HG03135 (cell line): ENCODE results near the gene SRCIN1.
"Not testable (repeated sequence)": the region's sequence is repeated elsewhere in the genome, so short reads cannot be mapped to it uniquely, and the experiment has no call there.

Experiments used
- ATAC-seq: cut with Tn5 transposase; IDR thresholded peaks from one replicate; pipeline ENCODE4 v1.9.1; 2021; ENCODE audit warnings: mild to moderate bottlenecking, moderate library complexity; ENCODE audit not compliant: unreplicated experiment

The SRCIN1 gene

GRCh38 chr17:38605841-38606645 lies at the start of gene SRCIN1:
Gene SRCIN1 (minus strand): TSS chr17:38605952. CDS start chr17:38605705, 247 bp downstream.
- no peak for ATAC-seq

GRCh38 chr17:38654411-38655398 lies 49.0 kb upstream of the SRCIN1 start:
- ATAC-seq = no peak

- no peak for ATAC-seq
These were observed 47.9 kb upstream of the SRCIN1 start for GRCh38 chr17:38653679-38654078.

DNA sequence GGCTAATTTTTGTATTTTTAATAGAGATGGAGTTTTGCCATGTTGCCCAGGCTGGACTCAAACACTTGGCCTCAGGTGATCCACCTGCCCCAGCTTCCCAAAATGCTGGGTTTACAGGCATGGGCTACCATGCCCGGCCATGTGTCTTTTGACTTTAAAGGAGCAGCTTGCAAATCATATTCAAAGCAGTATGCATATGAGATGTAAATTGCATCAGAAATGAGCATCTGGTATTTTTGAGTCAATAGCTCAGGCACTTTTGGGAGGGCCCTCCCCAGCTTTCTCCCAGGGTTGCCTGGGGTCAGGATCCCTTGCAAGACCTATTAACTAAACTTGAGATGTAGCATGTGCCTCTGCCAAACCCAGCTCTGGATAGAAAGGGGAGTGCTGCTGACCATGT lies 47.5 kb upstream of the SRCIN1 start:
- no peak for ATAC-seq

- not testable (repeated sequence) for ATAC-seq
These were observed 45.0 kb upstream of the SRCIN1 start for GRCh38 chr17:38650653-38651173.

DNA sequence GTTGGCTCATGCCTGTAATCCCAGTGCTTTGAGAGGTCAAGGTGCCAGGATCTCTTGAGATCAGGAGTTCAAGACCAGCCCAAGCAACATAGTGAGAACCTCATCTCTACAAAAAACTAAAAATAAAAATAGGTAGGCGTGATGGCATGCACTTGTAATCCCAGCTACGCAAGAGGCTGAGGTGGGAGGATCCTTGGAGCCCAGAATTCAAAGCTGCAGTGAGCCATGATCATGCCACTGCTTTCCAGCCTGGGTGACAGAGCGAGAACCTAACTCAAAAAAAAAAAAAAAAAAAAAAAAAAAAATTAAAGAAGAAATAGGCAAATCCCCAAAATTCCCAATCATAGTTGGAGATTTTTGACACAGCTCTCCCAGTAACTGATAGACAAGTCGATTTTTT lies 32.2 kb upstream of the SRCIN1 start:
- ATAC-seq = no peak

DNA sequence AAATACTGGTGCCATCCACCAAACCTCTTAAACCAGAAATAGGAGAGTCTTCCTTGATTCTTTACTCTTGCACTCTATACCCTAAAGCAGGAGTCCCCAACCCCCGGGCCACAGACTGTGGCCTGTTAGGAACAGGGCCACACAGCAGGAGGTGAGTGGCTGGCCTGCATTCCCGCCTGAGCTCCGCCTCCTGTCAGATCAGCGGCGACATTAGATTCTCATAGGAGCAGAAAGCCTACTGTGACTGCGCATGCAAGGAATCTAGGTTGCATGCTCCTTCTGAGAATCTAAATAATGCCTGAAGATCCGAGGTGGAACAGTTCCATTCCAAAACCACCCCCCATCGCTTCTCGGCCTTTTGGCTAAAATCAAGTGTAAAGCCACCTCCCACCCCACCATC lies 30.3 kb upstream of the SRCIN1 start:
- ATAC-seq = no peak

DNA sequence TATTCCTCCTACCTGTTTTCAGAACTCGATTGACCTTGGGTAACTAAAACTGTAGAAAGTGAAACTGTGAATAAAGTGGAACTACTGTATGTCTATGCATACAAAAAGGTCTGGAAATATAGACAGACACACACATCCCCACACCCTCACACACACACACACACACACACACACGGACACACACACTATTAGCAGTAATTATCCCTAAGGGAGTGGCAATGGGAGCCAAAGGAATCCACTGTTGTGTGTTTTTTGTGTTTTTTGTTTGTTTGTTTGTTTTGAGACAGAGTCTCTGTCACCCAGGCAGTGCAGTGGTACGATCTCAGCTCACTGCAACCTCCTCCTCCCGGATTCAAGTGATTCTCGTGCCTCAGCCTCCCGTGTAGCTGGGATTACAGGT lies 26.6 kb upstream of the SRCIN1 start:
- ATAC-seq = no peak

DNA sequence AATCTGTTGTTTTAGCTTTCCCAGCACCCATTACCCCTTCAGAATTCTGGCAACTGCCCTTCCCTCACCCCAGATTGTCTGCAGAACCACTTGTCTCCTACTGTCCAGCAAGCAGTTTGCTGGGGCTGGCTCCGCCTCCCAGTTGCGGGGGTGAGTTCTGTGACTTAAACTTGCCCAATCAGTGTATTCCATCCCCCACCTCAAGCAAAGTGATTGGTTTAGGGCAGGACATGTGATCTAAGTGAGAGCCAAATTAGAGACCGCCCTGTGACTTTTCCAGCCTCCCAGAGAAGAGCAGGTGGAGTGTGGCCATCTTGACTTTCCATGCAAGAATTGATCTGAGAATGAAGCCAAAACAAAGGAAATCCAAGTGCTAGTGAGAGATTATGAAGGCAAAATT lies 22.7 kb upstream of the SRCIN1 start:
- no peak for ATAC-seq

- ATAC-seq = no peak
These were observed 22.2 kb upstream of the SRCIN1 start for GRCh38 chr17:38627957-38628356.

DNA sequence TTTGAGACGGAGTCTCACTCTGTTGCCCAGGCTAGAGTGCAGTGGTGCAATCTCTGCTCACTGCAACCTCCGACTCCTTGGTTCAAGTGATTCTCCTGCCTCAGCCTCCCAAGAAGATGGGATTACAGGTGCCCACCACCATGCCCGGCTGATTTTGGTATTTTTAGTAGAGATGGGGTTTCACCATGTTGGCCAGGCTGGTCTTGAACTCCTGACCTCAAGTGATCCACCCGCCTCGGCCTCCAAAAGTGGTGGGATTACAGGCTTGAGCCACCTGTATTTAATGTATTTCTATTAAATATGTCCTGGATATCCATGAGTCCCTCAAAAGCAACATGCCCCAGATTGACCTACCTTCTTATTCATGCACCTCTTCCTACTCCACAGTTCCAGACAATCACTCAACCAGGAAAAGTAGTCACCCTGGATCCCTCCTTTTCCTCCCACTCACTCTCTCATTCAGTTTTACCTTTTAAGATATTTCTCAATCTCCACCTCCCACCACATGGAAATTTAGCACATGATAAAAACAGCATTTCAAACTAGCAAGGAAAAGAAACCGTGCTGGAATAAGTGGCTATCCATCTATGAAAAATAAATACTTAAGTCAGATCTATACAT lies 21.0 kb upstream of the SRCIN1 start:
- ATAC-seq = not testable (repeated sequence)

DNA sequence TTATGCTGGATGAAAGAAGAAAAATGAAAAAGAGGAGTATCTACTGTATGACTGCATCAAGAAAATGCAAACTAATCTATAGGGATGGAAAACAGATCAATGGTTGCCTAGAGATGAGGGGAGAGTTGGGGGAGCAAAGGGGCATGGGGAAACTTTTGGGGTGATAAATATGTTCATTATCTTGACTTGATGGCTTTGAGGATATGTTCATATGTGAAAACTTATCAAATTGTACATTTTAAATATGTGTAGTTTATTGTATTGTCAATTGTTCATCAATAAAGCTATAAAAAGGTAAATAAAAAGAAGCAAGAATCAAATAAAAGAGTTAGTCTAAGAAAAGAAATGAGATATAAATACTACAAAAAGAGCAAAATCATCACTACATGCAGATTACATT lies 19.7 kb upstream of the SRCIN1 start:
- no peak for ATAC-seq

DNA sequence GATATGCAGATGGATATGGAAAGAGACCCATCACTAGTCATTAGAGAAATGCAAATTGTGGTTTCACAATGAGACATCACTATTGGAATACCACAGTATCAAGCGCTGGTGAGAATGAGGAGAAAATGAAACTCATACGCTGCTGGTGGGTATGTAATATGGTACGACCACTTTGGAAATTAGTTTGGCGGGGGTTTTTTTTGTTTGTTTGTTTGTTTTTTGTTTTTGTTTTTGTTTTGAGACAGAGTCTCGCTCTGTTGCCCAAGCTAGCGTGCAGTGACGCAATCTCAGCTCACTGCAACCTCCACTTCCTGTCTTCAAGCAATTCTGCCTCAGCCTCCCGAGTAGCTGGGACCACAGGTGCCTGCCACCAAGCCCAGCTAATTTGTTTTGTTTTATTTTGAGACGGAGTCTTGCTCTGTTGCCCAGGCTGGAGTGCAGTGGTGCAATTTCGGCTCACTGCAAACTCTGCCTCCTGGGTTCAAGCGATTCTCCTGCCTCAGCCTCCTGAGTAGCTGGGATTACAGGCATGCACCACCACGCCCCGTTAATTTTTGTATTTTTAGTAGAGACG lies 19.1 kb upstream of the SRCIN1 start:
- not testable (repeated sequence) for ATAC-seq

DNA sequence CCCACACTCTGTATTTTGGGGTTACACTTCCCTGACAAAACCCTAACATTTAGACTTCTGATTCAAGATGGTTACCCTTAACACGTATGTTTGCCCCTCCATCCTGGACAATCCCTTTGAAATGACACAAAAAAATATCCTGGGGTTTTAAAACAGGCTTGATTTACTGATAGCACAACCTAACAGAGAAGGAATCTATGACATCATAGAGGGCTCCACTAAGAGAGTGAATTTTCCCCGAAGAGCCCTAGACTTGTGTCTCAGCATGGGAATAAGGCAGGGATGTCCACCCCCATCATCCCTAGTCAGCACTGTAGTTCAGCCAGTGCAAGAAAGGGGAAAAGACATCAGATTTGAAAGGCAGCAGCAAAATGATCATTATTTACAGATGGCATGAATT lies 15.8 kb upstream of the SRCIN1 start:
- ATAC-seq = no peak

- no peak for ATAC-seq
These were observed 15.0 kb upstream of the SRCIN1 start for GRCh38 chr17:38620551-38621277.

DNA sequence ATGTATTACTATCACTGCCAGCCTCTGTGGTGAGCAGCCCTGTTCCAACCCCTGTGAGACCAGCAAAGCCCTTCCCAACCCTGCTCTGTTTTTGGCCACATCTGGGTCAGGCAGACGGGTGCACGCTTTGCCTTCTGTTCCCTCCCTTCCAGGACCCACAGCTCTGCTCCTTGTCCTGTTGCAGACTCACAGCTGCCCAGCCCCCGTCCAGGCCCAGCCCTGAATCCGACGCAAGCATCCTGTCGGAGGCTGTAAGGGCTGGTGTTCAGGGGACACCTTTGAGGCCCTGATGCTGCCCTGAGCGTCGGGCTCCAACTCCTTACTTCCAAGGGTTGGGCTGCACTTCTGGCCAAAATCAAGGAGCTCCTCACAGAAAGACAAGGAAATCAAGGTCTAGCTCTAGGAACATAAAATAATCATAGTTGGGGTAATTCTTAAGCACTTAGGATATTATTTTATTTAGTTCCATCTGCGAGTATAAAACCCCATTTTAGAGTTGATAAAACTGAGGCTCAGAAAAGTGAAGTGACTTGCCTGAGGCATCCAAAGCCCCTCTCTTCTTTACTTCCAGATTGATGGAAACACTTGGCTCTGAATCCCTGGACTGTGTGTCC lies 14.3 kb upstream of the SRCIN1 start:
- ATAC-seq = no peak

DNA sequence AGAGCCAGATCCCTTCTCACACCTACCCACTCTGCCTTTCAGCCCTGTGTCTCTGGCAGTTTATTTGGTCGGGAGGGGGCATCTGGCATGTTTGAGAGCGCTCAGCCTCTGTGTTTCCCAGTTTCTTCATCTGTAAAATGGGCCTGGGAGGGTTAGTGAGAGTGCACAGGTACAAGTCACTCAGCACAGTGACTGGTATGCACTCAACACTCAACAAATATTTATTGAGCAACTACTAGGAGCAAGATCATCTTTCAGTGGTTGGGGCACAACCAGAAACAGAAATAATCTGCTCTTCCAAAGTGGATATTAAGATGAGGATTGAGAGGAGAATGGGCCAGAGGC lies 13.7 kb upstream of the SRCIN1 start:
- no peak for ATAC-seq

- ATAC-seq = no peak
These were observed 12.4 kb upstream of the SRCIN1 start for GRCh38 chr17:38617967-38618760.
